ENCODE data around the gene RNASET2. TPM values are rescaled to one million over a fixed set of nuclear protein-coding genes. Genes with fewer than 3 reads are reported as not detected.
A peak's percentile ranks its signal among the peaks of the same experiment; 100 is the strongest.

RNASET2 gene
- total RNA-seq, 2 donors from 2014 or later = 25.8 to 29.3 TPM

- peaks cover 15% of the 10 kb centered on the region for H3K4me1 Mint-ChIP-seq
- no peaks in the 10 kb centered on the region for H3K36me3 ChIP-seq (ENCODE audit: control insufficient read depth, insufficient read depth, low read length)
- no peak overlapping the region for H3K27ac Mint-ChIP-seq
- peaks cover 7% of the 10 kb centered on the region for H3K4me1 ChIP-seq (ENCODE audit: control insufficient read depth, insufficient read depth, low read length)
- peaks cover 11% of the 10 kb centered on the region for H3K36me3 Mint-ChIP-seq (ENCODE audit: low read depth)
- no peaks in the 10 kb centered on the region for H3K9me3 ChIP-seq (ENCODE audit: control insufficient read depth, low read length)
- 93 to 95% methylated on average over 7 to 14 of the region's 14 CpGs for WGBS, 2 experiments (ENCODE audit: insufficient coverage in 1 of 2, insufficient read length in 1 of 2)
- H3K27me3 ChIP-seq (ENCODE audit: control insufficient read depth, insufficient read depth, low read length, poor library complexity, severe bottlenecking) = no peaks in the 10 kb centered on the region
- H3K27ac ChIP-seq (ENCODE audit: low read depth, low read length) = no peak overlapping the region
- TF ChIP-seq, protein P1, sequence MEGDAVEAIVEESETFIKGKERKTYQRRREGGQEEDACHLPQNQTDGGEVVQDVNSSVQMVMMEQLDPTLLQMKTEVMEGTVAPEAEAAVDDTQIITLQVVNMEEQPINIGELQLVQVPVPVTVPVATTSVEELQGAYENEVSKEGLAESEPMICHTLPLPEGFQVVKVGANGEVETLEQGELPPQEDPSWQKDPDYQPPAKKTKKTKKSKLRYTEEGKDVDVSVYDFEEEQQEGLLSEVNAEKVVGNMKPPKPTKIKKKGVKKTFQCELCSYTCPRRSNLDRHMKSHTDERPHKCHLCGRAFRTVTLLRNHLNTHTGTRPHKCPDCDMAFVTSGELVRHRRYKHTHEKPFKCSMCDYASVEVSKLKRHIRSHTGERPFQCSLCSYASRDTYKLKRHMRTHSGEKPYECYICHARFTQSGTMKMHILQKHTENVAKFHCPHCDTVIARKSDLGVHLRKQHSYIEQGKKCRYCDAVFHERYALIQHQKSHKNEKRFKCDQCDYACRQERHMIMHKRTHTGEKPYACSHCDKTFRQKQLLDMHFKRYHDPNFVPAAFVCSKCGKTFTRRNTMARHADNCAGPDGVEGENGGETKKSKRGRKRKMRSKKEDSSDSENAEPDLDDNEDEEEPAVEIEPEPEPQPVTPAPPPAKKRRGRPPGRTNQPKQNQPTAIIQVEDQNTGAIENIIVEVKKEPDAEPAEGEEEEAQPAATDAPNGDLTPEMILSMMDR (conservative IDR thresholded peaks at IDR 0.05) = no peak
- no peak overlapping the region for H3K4me3 Mint-ChIP-seq
- H3K9ac ChIP-seq (ENCODE audit: extremely low read depth, low read length, poor library complexity, severe bottlenecking) = no peak overlapping the region
- DNase-seq = no peak
- no peaks in the 10 kb centered on the region for H3K27me3 Mint-ChIP-seq (ENCODE audit: insufficient read depth)
- no peak overlapping the region for H3K4me3 ChIP-seq (ENCODE audit: low read length)
- no peaks in the 10 kb centered on the region for H3K9me3 Mint-ChIP-seq
Measured at GRCh38 chr6:166931426-166931970, 24.9 kb downstream of the RNASET2 start.

DNA sequence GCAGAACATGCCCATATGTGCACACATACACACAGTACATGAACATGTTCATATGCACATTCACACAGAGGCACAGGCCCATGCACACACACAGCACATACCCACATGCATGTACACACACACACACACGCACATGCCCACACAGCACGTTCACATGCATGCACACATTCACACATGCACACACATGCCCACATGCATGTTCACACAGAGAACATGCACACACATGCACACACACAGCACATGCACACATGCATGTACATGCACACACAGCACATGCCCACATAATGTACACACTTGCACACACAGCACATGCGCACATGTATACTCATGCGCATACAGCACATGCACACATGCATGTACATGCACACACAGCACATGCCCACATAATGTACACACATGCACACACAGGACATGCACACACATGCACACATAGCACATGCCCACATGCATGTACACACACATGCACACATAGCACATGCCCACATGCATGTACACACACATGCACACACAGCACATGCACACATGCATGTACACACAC, 25.9 kb downstream of the RNASET2 start:
- DNase-seq = no peak
- no peak overlapping the region for H3K9ac ChIP-seq (ENCODE audit: extremely low read depth, low read length, poor library complexity, severe bottlenecking)
- Mint-ChIP-seq H3K4me3 (no peak overlapping the region), H3K27ac (no peak overlapping the region), H3K36me3 (ENCODE audit: low read depth) (peaks cover 8% of the 10 kb centered on the region), H3K4me1 (peaks cover 11% of the 10 kb centered on the region), H3K9me3 (no peaks in the 10 kb centered on the region), H3K27me3 (ENCODE audit: insufficient read depth) (no peaks in the 10 kb centered on the region)
- no peak overlapping the region for H3K4me3 ChIP-seq (ENCODE audit: low read length)
- no peaks in the 10 kb centered on the region for H3K27me3 ChIP-seq (ENCODE audit: control insufficient read depth, insufficient read depth, low read length, poor library complexity, severe bottlenecking)
- no peaks in the 10 kb centered on the region for H3K9me3 ChIP-seq (ENCODE audit: control insufficient read depth, low read length)
- TF ChIP-seq, protein P1 (conservative IDR thresholded peaks at IDR 0.05) = no peak
- H3K27ac ChIP-seq (ENCODE audit: low read depth, low read length) = no peak overlapping the region
- no peaks in the 10 kb centered on the region for H3K36me3 ChIP-seq (ENCODE audit: control insufficient read depth, insufficient read depth, low read length)
- peaks cover 7% of the 10 kb centered on the region for H3K4me1 ChIP-seq (ENCODE audit: control insufficient read depth, insufficient read depth, low read length)
- 93 to 100% methylated on average over 3 to 4 of the region's 4 CpGs for WGBS, 2 experiments (ENCODE audit: insufficient coverage in 1 of 2, insufficient read length in 1 of 2)

DNA sequence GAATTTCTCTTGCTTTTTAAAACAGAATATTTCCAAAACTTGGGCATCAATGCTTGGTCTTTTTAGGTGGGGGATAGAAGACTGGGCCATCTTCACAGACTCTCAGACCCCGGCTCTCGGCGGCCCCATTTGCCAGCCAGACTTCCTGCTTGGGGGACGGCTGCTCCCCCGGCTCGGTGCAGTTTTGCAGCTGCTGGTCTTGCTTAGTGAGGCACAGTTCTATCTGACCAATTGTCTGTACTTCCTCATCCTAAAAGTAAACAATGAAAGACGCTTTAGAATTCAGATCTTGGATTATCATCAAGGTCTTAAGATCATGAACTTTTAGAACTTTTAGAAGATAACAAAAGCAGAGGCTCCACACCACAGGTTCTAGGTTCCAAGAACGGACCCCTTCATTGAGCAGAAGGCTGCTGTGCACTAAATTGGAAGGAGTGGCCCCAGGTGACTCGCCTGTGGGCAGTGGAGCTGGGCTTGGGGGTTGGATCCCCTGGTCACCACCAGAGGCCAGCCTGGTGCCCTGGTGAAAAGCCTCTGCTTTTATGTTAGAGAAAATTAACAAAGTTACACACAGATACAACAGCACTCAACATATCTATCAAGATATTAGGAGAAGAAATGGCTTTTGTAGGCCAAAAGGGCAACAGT, 26.7 kb downstream of the RNASET2 start:
- no peak for DNase-seq
- no peak overlapping the region for H3K9ac ChIP-seq (ENCODE audit: extremely low read depth, low read length, poor library complexity, severe bottlenecking)
- H3K9me3 ChIP-seq (ENCODE audit: control insufficient read depth, low read length) = no peaks in the 10 kb centered on the region
- Mint-ChIP-seq H3K27ac (no peak overlapping the region), H3K4me3 (no peak overlapping the region), H3K27me3 (ENCODE audit: insufficient read depth) (no peaks in the 10 kb centered on the region), H3K36me3 (ENCODE audit: low read depth) (peaks cover 7% of the 10 kb centered on the region), H3K4me1 (peaks cover 11% of the 10 kb centered on the region), H3K9me3 (no peaks in the 10 kb centered on the region)
- peaks cover 7% of the 10 kb centered on the region for H3K4me1 ChIP-seq (ENCODE audit: control insufficient read depth, insufficient read depth, low read length)
- TF ChIP-seq, protein P1 (conservative IDR thresholded peaks at IDR 0.05) = peak; percentile 60
- WGBS, 2 experiments (ENCODE audit: insufficient coverage in 1 of 2, insufficient read length in 1 of 2) = 91 to 93% methylated on average over 7 to 9 of the region's 9 CpGs
- H3K27ac ChIP-seq (ENCODE audit: low read depth, low read length) = no peak overlapping the region
- no peaks in the 10 kb centered on the region for H3K27me3 ChIP-seq (ENCODE audit: control insufficient read depth, insufficient read depth, low read length, poor library complexity, severe bottlenecking)
- H3K36me3 ChIP-seq (ENCODE audit: control insufficient read depth, insufficient read depth, low read length) = no peaks in the 10 kb centered on the region
- H3K4me3 ChIP-seq (ENCODE audit: low read length) = no peak overlapping the region

Measured in endodermal cell (in vitro differentiated cells).